Measurements from ENCODE around the gene PDGFRA. TPM values are rescaled to one million over a fixed set of nuclear protein-coding genes. Genes with fewer than 3 reads are reported as not detected.

The PDGFRA gene
- total RNA-seq, 3 donors from 2014 or later: 31.6 to 110 (median 60.6) TPM

DNA sequence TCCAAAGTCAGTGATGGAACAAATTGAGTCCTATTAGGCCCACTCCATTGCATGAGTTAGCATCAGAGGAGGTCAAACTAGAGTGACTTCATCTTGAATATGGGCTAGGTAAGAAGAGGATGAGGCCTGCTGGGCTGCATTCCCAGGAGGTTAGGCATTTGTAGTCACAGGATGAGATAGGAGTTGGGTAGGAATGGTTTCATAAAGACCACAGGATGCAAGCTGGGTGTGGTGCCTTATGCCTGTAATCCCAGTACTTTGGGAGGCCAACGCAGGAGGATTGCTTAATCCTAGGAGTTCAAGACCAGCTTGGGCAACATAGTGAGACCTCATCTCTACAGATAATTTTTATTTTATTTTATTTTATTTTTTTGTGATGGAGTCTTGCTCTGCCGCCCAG lies 26.8 kb downstream of the PDGFRA start:
- DNase-seq: no peak
- H3K4me3 ChIP-seq: no peak overlapping the region
- no peaks in the 10 kb centered on the region for H3K36me3 ChIP-seq (ENCODE audit: low read depth)
- ATAC-seq: no peak
- no peaks in the 10 kb centered on the region for H3K4me1 ChIP-seq (ENCODE audit: low read depth)
- intact Hi-C loops (cut with DNase I, micrococcal nuclease): no loop called here
- H3K9me3 ChIP-seq: peaks cover 4% of the 10 kb centered on the region
- TF ChIP-seq, protein P1, sequence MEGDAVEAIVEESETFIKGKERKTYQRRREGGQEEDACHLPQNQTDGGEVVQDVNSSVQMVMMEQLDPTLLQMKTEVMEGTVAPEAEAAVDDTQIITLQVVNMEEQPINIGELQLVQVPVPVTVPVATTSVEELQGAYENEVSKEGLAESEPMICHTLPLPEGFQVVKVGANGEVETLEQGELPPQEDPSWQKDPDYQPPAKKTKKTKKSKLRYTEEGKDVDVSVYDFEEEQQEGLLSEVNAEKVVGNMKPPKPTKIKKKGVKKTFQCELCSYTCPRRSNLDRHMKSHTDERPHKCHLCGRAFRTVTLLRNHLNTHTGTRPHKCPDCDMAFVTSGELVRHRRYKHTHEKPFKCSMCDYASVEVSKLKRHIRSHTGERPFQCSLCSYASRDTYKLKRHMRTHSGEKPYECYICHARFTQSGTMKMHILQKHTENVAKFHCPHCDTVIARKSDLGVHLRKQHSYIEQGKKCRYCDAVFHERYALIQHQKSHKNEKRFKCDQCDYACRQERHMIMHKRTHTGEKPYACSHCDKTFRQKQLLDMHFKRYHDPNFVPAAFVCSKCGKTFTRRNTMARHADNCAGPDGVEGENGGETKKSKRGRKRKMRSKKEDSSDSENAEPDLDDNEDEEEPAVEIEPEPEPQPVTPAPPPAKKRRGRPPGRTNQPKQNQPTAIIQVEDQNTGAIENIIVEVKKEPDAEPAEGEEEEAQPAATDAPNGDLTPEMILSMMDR (IDR thresholded peaks at IDR 0.05): no peak

DNA sequence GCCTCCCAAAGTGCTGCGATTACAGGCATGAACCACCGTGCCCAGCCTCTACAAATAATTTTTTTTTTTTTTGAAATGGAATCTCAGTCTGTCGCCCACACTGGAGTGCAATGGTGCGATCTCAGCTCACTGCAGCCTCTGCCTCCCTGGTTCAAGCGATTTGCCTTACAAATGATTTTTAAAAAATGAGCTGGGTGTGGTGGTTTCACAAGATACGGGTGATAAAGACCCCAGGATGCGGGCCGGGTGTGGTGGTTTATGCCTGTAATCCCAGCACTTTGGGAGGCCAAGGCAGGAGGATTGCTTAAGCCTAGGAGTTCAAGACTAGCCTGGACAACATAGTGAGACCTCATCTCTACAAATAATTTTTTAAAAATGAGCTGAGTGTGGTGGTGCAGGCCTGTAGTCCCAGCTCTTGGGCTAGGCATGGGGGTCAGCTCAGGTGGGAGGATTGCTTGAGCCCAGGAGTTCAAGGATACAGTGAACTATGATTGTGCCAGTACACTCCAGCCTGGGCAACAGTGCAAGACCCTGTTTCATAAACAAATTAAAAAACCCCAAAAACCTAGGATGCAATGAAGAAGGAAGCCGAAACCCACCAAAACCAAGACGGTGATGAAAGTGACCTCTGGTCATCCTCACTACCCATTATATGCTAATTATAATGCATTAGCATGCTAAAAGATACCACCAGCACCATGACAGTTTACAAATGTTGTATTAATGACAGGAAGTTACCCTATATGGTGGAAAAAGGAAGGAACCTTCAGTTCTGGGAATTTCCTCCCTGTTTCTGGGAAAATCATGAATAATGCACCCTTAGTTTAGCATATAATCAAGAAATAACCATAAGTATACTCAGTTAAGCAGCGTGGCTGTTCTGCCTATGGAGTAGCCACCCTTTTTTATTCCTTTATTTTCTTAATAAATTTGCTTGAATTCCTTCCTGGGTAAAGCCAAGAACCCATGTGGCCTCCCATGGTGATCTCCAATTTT lies 27.7 kb downstream of the PDGFRA start:
- no peaks in the 10 kb centered on the region for H3K9me3 ChIP-seq
- intact Hi-C loops (cut with DNase I, micrococcal nuclease): no loop called here
- no peak for ATAC-seq
- TF ChIP-seq, protein P1 (IDR thresholded peaks at IDR 0.05): no peak
- H3K36me3 ChIP-seq (ENCODE audit: low read depth): no peaks in the 10 kb centered on the region
- H3K4me3 ChIP-seq: no peak overlapping the region
- H3K4me1 ChIP-seq (ENCODE audit: low read depth): no peaks in the 10 kb centered on the region
- DNase-seq: no peak

DNA sequence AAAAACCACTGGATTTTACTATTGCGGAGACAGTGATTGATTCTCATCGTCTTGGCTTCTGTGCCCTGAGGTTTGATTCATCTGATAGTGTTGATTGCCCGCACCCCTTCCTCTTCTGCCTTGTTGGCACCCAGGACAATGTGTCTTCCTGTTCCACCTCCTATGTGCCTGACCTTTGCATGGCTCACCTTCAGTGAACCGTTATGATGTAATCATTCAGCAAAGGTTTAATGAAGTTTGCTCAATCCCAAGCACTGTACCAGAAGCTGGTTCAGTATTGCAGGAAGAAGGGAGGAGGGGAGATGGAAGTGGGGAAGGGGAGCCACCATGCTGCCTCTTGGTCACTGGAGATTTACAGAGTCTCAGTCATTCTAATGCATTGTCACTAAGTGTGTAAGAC lies 36.3 kb downstream of the PDGFRA start:
- TF ChIP-seq, protein P1 (IDR thresholded peaks at IDR 0.05): no peak
- no peak for ATAC-seq
- Histone ChIP-seq H3K4me1 (ENCODE audit: low read depth) (no peaks in the 10 kb centered on the region), H3K4me3 (no peak overlapping the region), H3K9me3 (no peaks in the 10 kb centered on the region), H3K36me3 (ENCODE audit: low read depth) (no peaks in the 10 kb centered on the region)
- DNase-seq: no peak
- intact Hi-C loops (cut with DNase I, micrococcal nuclease): no loop called here

DNA sequence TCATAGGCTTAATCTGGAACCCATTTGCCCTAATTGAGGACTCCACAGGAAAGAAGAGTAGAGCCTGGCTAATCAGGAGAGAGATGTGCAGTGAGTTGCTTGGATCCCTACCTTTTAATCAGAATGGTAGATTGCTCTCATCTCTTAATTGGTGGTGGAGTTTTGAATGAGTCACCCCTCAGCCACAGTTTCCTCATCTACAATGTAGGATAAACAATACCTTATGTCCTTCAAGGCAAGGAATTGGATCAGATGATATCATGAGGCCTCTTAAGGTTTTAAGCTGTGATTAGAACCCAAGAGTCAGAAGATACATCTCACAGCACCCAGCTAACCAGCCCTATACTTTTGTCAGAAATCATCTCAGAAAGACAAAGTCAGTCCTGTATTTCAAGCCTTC lies 39.1 kb downstream of the PDGFRA start:
- Histone ChIP-seq H3K4me3 (no peak overlapping the region), H3K36me3 (ENCODE audit: low read depth) (no peaks in the 10 kb centered on the region), H3K9me3 (no peaks in the 10 kb centered on the region), H3K4me1 (ENCODE audit: low read depth) (no peaks in the 10 kb centered on the region)
- TF ChIP-seq, protein P1 (IDR thresholded peaks at IDR 0.05): no peak
- no peak for ATAC-seq
- intact Hi-C loops (cut with DNase I, micrococcal nuclease): no loop called here
- DNase-seq: no peak

DNA sequence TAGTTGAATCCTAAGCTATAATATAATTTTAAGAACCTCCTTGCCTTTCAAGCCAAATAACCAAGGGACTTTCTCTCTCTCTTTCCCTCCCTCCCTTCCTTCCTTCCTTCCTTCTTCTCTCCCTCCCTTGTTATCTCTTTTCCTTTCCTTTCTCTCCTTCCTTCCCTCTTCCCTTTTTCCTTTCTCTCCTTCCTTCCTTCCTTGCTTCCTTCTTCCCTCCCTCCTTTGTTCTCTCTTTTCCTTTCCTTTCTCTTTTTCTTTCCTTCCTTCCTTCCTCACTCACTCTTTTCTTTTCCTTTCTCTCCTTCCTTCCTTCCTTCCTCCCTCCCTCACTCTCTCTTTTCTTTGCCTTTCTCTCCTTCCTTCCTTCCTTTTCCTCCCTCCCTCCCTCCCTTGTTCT lies 42.4 kb downstream of the PDGFRA start:
- H3K9me3 ChIP-seq: no peaks in the 10 kb centered on the region
- ATAC-seq (no peak), DNase-seq (no peak)
- H3K4me1 ChIP-seq (ENCODE audit: low read depth): no peaks in the 10 kb centered on the region
- TF ChIP-seq, protein P1 (IDR thresholded peaks at IDR 0.05): no peak
- H3K4me3 ChIP-seq: no peak overlapping the region
- intact Hi-C loops (cut with DNase I, micrococcal nuclease): no loop called here
- H3K36me3 ChIP-seq (ENCODE audit: low read depth): no peaks in the 10 kb centered on the region

Data from mucosa of descending colon (tissue), 3 donors.